SK-N-SH (cell line): ENCODE measurements around the gene CCDC57. TPM values are rescaled to one million over a fixed set of nuclear protein-coding genes. Genes with fewer than 3 reads are reported as not detected.

ENCODE experiments used
- CTCF ChIA-PET: fragments of 300-600, 350-600 bp; formaldehyde crosslinking; extraction: SDS; loops from one replicate; lab custom pipeline; 2021; lab: Yijun Ruan, JAX
- POLR2A ChIA-PET: fragments of 350-600 bp; sonication (Branson Sonifier 250); formaldehyde crosslinking; extraction: SDS; loops from one replicate; lab custom pipeline; 2020; ENCODE audit warnings: antibody characterized with exemption, inconsistent platforms; lab: Yijun Ruan, JAX
- DNase-seq: peaks from one replicate; pipeline ENCODE4 v3.0.0; 2012
- H2AFZ ChIP-seq: fragments of 200-600 bp; sonication (generic); 2 replicates; pipeline ENCODE4 v1.8.1; 2016; ENCODE audit warnings: antibody characterized with exemption, mild to moderate bottlenecking, low read depth
- H3F3A ChIP-seq: fragments of 200-600 bp; sonication (generic); replicated peaks from 2 replicates; pipeline ENCODE3; 2016; ENCODE audit warnings: antibody characterized with exemption, mild to moderate bottlenecking; ENCODE audit not compliant: insufficient read depth
- H3K27ac ChIP-seq, 2 experiments: fragments of 200-500 bp in 1 of 2; fragments of 200-600 bp in 1 of 2; sonication (Bioruptor generic) in 1 of 2; sonication (generic), shearing (Covaris generic) in 1 of 2; 2 replicates each; pipeline versions ENCODE4 v1.5.1 to v1.6.1; 2014 to 2016; ENCODE audit warnings: low read depth in 2 of 2, inconsistent platforms in 1 of 2, low read length in 1 of 2, mild to moderate bottlenecking in 1 of 2, mixed read lengths in 1 of 2
- H3K27me3 ChIP-seq: fragments of 200-600 bp; sonication (generic), shearing (Covaris generic); 2 replicates; pipeline ENCODE4 v1.6.1; 2016; ENCODE audit warnings: mixed run types; ENCODE audit not compliant: insufficient read depth
- H3K36me3 ChIP-seq, 2 experiments: fragments of 200-500 bp in 1 of 2; fragments of 200-600 bp in 1 of 2; sonication (Bioruptor generic) in 1 of 2; sonication (generic) in 1 of 2; replicated peaks in 1 of 2; 2 replicates each; pipeline versions ENCODE3 to v1.5.1; 2014 to 2016; ENCODE audit warnings: low read length in 1 of 2, mild to moderate bottlenecking in 1 of 2; ENCODE audit not compliant: insufficient read depth in 2 of 2, control insufficient read depth in 1 of 2
- H3K4me1 ChIP-seq, 2 experiments: fragments of 200-500 bp in 1 of 2; fragments of 200-600 bp in 1 of 2; sonication (Bioruptor generic) in 1 of 2; sonication (generic), shearing (Covaris generic) in 1 of 2; 2 replicates each; pipeline versions ENCODE4 v1.5.1 to v1.6.1; 2014 to 2016; ENCODE audit warnings: low read depth in 1 of 2, low read length in 1 of 2, mixed run types in 1 of 2; ENCODE audit not compliant: insufficient read depth in 2 of 2, control insufficient read depth in 1 of 2
- H3K4me2 ChIP-seq: fragments of 200-600 bp; sonication (generic), shearing (Covaris generic); 2 replicates; pipeline ENCODE4 v1.6.1; 2017; ENCODE audit warnings: mixed run types
- H3K4me3 ChIP-seq, 2 experiments: fragments of 200-500 bp in 1 of 2; fragments of 200-600 bp in 1 of 2; sonication (Bioruptor generic) in 1 of 2; sonication (generic), shearing (Covaris generic) in 1 of 2; 2 replicates each; pipeline versions ENCODE4 v1.5.1 to v1.8.1; 2014 to 2016; ENCODE audit warnings: low read depth in 2 of 2, inconsistent platforms in 1 of 2, low read length in 1 of 2, mild to moderate bottlenecking in 1 of 2, mixed read lengths in 1 of 2, moderate library complexity in 1 of 2
- H3K79me2 ChIP-seq: fragments of 200-600 bp; sonication (generic); 2 replicates; pipeline ENCODE4 v1.8.1; 2017; ENCODE audit warnings: mild to moderate bottlenecking; ENCODE audit not compliant: insufficient read depth
- H3K9ac ChIP-seq: fragments of 200-600 bp; sonication (generic); 2 replicates; pipeline ENCODE4 v1.6.1; 2017; ENCODE audit warnings: mixed run types
- H3K9me2 ChIP-seq: fragments of 200-600 bp; sonication (generic); 2 replicates; pipeline ENCODE4 v1.6.1; 2017; ENCODE audit warnings: mixed run types
- H3K9me3 ChIP-seq: fragments of 200-600 bp; sonication (generic); 2 replicates; pipeline ENCODE4 v1.6.1; 2017; ENCODE audit warnings: mixed run types, mild to moderate bottlenecking, moderate library complexity
- H4K20me1 ChIP-seq: fragments of 200-600 bp; sonication (generic); 2 replicates; pipeline ENCODE4 v1.6.1; 2017; ENCODE audit warnings: mild to moderate bottlenecking, mixed run types; ENCODE audit not compliant: insufficient read depth
- MXI1 ChIP-seq: IDR thresholded peaks from 2 replicates; pipeline ENCODE4 v1.6.1; 2012; ENCODE audit warnings: mild to moderate bottlenecking, low read depth, low read length, improper control_type of control experiment
- REST ChIP-seq: IDR thresholded peaks from 2 replicates; pipeline ENCODE4 v1.6.1; 2012; ENCODE audit warnings: mild to moderate bottlenecking, low read depth, low read length, moderate library complexity
- RFX5 ChIP-seq: IDR thresholded peaks from 2 replicates; pipeline ENCODE4 v1.6.1; 2012; ENCODE audit warnings: mild to moderate bottlenecking, improper control_type of control experiment, low read length
- RXRA ChIP-seq: IDR thresholded peaks from 2 replicates; pipeline ENCODE4 v1.4.0; 2012; ENCODE audit warnings: low read depth, mild to moderate bottlenecking, borderline replicate concordance
- SIN3A ChIP-seq: IDR thresholded peaks from 2 replicates; pipeline ENCODE4 v1.6.1; 2012; ENCODE audit warnings: low read depth, mild to moderate bottlenecking, low read length, moderate library complexity, borderline replicate concordance
- WGBS: methylation state at CpG from one replicate; pipeline ENCODE4 v1.1.6; 2017; ENCODE audit warnings: low lambda C conversion rate; 5-methylcytosine and 5-hydroxymethylcytosine counted together
- polyA plus RNA-seq, 3 experiments: library from polyadenylated mRNA; depleted of rRNA; stranded (reverse); fragments of >200 nt; gene quantifications; 2 replicates each; pipeline ENCODE4 v1.2.3, GENCODE V29; 2012

The CCDC57 gene
- polyA plus RNA-seq, 1 of the 3 experiments (the other 2 are of a cell fraction) = 68.6 TPM

GRCh38 chr17:82087961-82088837 lies 124.4 kb downstream of the CCDC57 start:
- POLR2A ChIA-PET = no interaction called here

More at GRCh38 chr17:82087961-82088837, 124.4 kb downstream of the CCDC57 start:
- H3K27me3 ChIP-seq = no peaks in the 10 kb centered on the region
- H3K9me3 ChIP-seq = no peaks in the 10 kb centered on the region
- H3F3A ChIP-seq = no peaks in the 10 kb centered on the region
- WGBS = 96% methylated on average over 43 of the region's 48 CpGs
- H3K36me3 ChIP-seq = peaks cover 22 to 99% of the 10 kb centered on the region in 2 experiments
- no peaks in the 10 kb centered on the region for H3K4me1 ChIP-seq
- DNase-seq = no peak
- no peak overlapping the region for H3K27ac ChIP-seq
- H3K9me2 ChIP-seq = no peaks in the 10 kb centered on the region
- H3K79me2 ChIP-seq = peaks cover 1% of the 10 kb centered on the region; the same call in 1 of the 2 replicates
- CTCF ChIA-PET = interaction anchor here (0.7 to 4.3 kb wide), 7 partner anchors 7 to 128 kb away, joined by 3 to 22 read pairs (median 4); partner anchors contain the start of gene RAC3
- no peak overlapping the region for H3K9ac ChIP-seq
- H4K20me1 ChIP-seq = no peaks in the 10 kb centered on the region
- H3K4me2 ChIP-seq = no peak overlapping the region
- no peak for TF ChIP-seq MXI1
- no peak for TF ChIP-seq REST
- no peak for TF ChIP-seq SIN3A
- no peak for TF ChIP-seq RFX5
- no peak for TF ChIP-seq RXRA
- H3K4me3 ChIP-seq = no peak overlapping the region
- no peak overlapping the region for H2AFZ ChIP-seq
